Liver (tissue), 9 donors: ENCODE results near the gene CTXN1. TPM values are rescaled to one million over a fixed set of nuclear protein-coding genes. Genes with fewer than 3 reads are reported as not detected.
A peak's percentile ranks its signal among the peaks of the same experiment; 100 is the strongest.

ENCODE experiments used
- DNase-seq: peaks from one replicate; pipeline ENCODE4 v3.0.0-alpha.2; 2017; ENCODE audit warnings: low spot score
- H3K27ac ChIP-seq, 2 donors: one replicate each; pipeline ENCODE4 v1.7.0; 2013; ENCODE audit warnings: inconsistent platforms in 2 of 2, low read length in 2 of 2, control low read depth in 1 of 2, low read depth in 1 of 2, mild to moderate bottlenecking in 1 of 2
- H3K27me3 ChIP-seq, 4 donors: one replicate each; pipeline versions ENCODE4 v1.6.1 to v1.7.0; 2013; ENCODE audit warnings: low read length in 3 of 4, inconsistent platforms in 1 of 4, mild to moderate bottlenecking in 1 of 4, moderate library complexity in 1 of 4; ENCODE audit not compliant: control insufficient read depth in 4 of 4, insufficient read depth in 4 of 4
- H3K36me3 ChIP-seq, 4 donors: one replicate each; pipeline versions ENCODE4 v1.6.1 to v1.7.0; 2013; ENCODE audit warnings: low read length in 3 of 4, mild to moderate bottlenecking in 3 of 4, low read depth in 1 of 4, moderate library complexity in 1 of 4; ENCODE audit not compliant: control insufficient read depth in 4 of 4, insufficient read depth in 3 of 4
- H3K4me1 ChIP-seq, 4 donors: one replicate each; pipeline versions ENCODE4 v1.6.1 to v1.7.0; 2013; ENCODE audit warnings: low read length in 3 of 4, mild to moderate bottlenecking in 3 of 4, moderate library complexity in 1 of 4; ENCODE audit not compliant: control insufficient read depth in 4 of 4, insufficient read depth in 4 of 4
- H3K4me3 ChIP-seq, 3 donors: one replicate each; pipeline versions ENCODE4 v1.6.1 to v1.7.0; 2013; ENCODE audit warnings: low read length in 3 of 3, control low read depth in 1 of 3, low read depth in 1 of 3, mild to moderate bottlenecking in 1 of 3
- H3K9ac ChIP-seq, 2 donors: one replicate each; pipeline ENCODE4 v1.7.0; 2013; ENCODE audit warnings: low read length in 2 of 2, mild to moderate bottlenecking in 2 of 2, moderate library complexity in 2 of 2, control low read depth in 1 of 2, low read depth in 1 of 2
- H3K9me3 ChIP-seq, 4 donors: one replicate each; pipeline versions ENCODE4 v1.6.1 to v1.7.0; 2013; ENCODE audit warnings: low read length in 3 of 4; ENCODE audit not compliant: control insufficient read depth in 4 of 4
- ATF3 ChIP-seq: IDR thresholded peaks from 2 replicates; pipeline ENCODE4 v1.6.1; 2016; ENCODE audit warnings: antibody characterized with exemption
- EGR1 ChIP-seq, 2 donors: IDR thresholded peaks; 2 replicates each; pipeline ENCODE4 v1.6.1; 2016 to 2018; ENCODE audit warnings: antibody characterized with exemption in 2 of 2, low read depth in 2 of 2
- FOXA1 ChIP-seq: IDR thresholded peaks from 2 replicates; pipeline ENCODE4 v1.6.1; 2016; ENCODE audit warnings: antibody characterized with exemption
- FOXA2 ChIP-seq: IDR thresholded peaks from 2 replicates; pipeline ENCODE4 v1.6.1; 2016; ENCODE audit warnings: antibody characterized with exemption
- GABPA ChIP-seq, 2 donors: IDR thresholded peaks in 1 of 2; conservative IDR thresholded peaks in 1 of 2; 2 replicates each; pipeline ENCODE4 v1.6.1; 2016; ENCODE audit warnings: antibody characterized with exemption in 2 of 2, mild to moderate bottlenecking in 1 of 2, moderate library complexity in 1 of 2
- HNF4A ChIP-seq, 2 donors: conservative IDR thresholded peaks; 2 replicates each; pipeline ENCODE4 v1.6.1; 2016; ENCODE audit warnings: antibody characterized with exemption in 2 of 2, mild to moderate bottlenecking in 2 of 2
- HNF4G ChIP-seq: IDR thresholded peaks from 2 replicates; pipeline ENCODE4 v1.6.1; 2016; ENCODE audit warnings: antibody characterized with exemption
- JUND ChIP-seq, 2 donors: IDR thresholded peaks; 2 replicates each; pipeline ENCODE4 v1.6.1; 2016; ENCODE audit warnings: antibody characterized with exemption in 2 of 2
- NR2F2 ChIP-seq: IDR thresholded peaks from 2 replicates; pipeline ENCODE4 v1.6.1; 2016; ENCODE audit warnings: antibody characterized with exemption
- RAD21 ChIP-seq, 2 donors: IDR thresholded peaks; 2 replicates each; pipeline ENCODE4 v1.6.1; 2016; ENCODE audit warnings: antibody characterized with exemption in 2 of 2, mild to moderate bottlenecking in 2 of 2
- REST ChIP-seq: IDR thresholded peaks from 2 replicates; pipeline ENCODE4 v1.6.1; 2016; ENCODE audit warnings: antibody characterized with exemption, mild to moderate bottlenecking
- RXRA ChIP-seq, 2 donors: IDR thresholded peaks; 2 replicates each; pipeline ENCODE4 v1.6.1; 2017 to 2018; ENCODE audit warnings: antibody characterized with exemption in 2 of 2, mild to moderate bottlenecking in 1 of 2
- SP1 ChIP-seq: IDR thresholded peaks from 2 replicates; pipeline ENCODE4 v1.6.1; 2018; ENCODE audit warnings: antibody characterized with exemption, mild to moderate bottlenecking
- TAF1 ChIP-seq: conservative IDR thresholded peaks from 2 replicates; pipeline ENCODE4 v1.6.1; 2016; ENCODE audit warnings: antibody characterized with exemption, mild to moderate bottlenecking
- YY1 ChIP-seq: IDR thresholded peaks from 2 replicates; pipeline ENCODE4 v1.6.1; 2016; ENCODE audit warnings: antibody characterized with exemption, mild to moderate bottlenecking
- WGBS: extraction: QIAGEN DNeasy Blood & Tissue Kit; methylation state at CpG from one replicate; pipeline ENCODE4 v1.1.7; 2013; 5-methylcytosine and 5-hydroxymethylcytosine counted together
- polyA plus RNA-seq, 2 donors: library from polyadenylated mRNA; stranded (reverse) in 1 of 2; unstranded in 1 of 2; fragments of 200-250 nt in 1 of 2; fragments of >200 nt in 1 of 2; fragmentation: Nextera tagmentation in 1 of 2; extraction: Ambion mirVana in 1 of 2; gene quantifications; one replicate each; pipeline versions ENCODE4 v1.2.1 to v1.2.3, GENCODE V29; 2013 to 2015
- total RNA-seq, 2 donors: library from RNA; depleted of rRNA; stranded (reverse); fragments of >200 nt; gene quantifications; one replicate each; pipeline ENCODE4 v1.2.3, GENCODE V29; 2014
- TF ChIP-seq, protein P1 (sequence below): IDR thresholded peaks from 2 replicates; pipeline ENCODE4 v1.6.1; 2016; ENCODE audit warnings: antibody characterized with exemption
- TF ChIP-seq, protein P2 (sequence below): IDR thresholded peaks from 2 replicates; pipeline ENCODE4 v1.6.1; 2016; ENCODE audit warnings: antibody characterized with exemption
- TF ChIP-seq, protein P3 (sequence below): fragments of 150-350 bp; IDR thresholded peaks from 2 replicates; pipeline ENCODE4 v1.5.1; 2017; ENCODE audit warnings: improper control_type of control experiment, low read depth, low read length; ENCODE audit not compliant: missing input control
- donor health status: healthy.
- donor health status: healthy.
- donor health status: healthy.
- donor health status: healthy.
- donor health status: healthy.

Gene CTXN1
- total and polyA plus RNA-seq, 4 donors = 0.07 to 0.14 (median 0.08) TPM; not detected in 1

- WGBS = 81% methylated on average over 8 of the region's 8 CpGs
- no peak for DNase-seq
- Histone ChIP-seq H3K4me3 (peak overlapping the region; percentile 41 to 76 (median 42)), H3K9ac (peak overlapping the region in 1 of 2 donors; percentile 69), H3K27me3 (no peaks in the 10 kb centered on the region), H3K27ac (no peak overlapping the region), H3K9me3 (no peaks in the 10 kb centered on the region), H3K4me1 (peaks cover 0 to 13% (median 7%) of the 10 kb centered on the region in 4 donors), H3K36me3 (no peaks in the 10 kb centered on the region)
- TF ChIP-seq RAD21 (IDR thresholded peaks at IDR 0.05) = no peak
- no peak for TF ChIP-seq EGR1 (IDR thresholded peaks at IDR 0.05; ENCODE audit: low read depth in 2 of 2)
- no peak for TF ChIP-seq FOXA2
- TF ChIP-seq REST = no peak
- no peak for TF ChIP-seq TAF1
- no peak for TF ChIP-seq GABPA (IDR thresholded peaks at IDR 0.05 in 1 of 2, conservative IDR thresholded peaks at IDR 0.05 in 1 of 2)
- no peak for TF ChIP-seq ATF3
- TF ChIP-seq HNF4A (conservative IDR thresholded peaks at IDR 0.05) = no peak
These were observed 37.1 kb downstream of the CTXN1 start for GRCh38 chr19:7888826-7889217.

DNA sequence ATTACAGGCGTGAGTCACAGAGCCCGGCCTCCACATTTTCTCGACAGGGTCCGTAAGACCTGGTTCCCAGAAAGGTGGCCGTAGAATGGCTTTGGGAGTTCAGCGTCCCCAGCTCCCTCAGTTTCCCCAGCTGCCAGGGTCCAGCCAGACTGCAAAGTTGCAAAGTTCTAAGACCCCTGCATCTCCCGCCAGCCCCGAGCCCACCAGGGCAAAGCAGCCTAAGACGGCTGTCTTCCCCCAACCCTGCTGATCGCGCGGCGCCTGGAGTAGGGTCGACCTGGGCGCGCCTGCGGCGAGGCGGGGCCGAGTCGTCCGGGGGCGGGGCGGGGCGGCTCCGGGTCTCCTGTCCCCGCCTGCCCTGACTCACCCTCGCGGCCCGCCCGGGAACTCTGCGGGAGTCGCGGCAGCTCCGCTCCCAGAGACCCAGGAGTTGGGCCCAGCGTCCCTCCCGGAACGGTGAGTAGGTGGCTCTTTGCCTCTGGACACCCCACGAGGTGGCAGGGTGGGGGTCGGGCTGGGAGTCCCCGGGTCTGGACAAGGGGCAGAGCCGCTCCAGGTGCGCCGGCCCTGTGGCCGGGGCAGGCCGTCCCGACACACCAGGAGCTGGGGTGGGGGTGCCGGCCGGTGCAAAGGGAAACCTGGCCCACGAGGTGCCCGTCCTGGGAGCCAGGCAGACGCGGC is 37.6 kb downstream of the CTXN1 start, which contains the start of gene LRRC8E:
Gene LRRC8E (plus strand): TSS at position 366 of the 681 bp plus-strand sequence. CDS start 7,094 bp downstream, outside the sequence.
- no peaks in the 10 kb centered on the region for H3K36me3 ChIP-seq
- TF ChIP-seq SP1 (no peak), GABPA (IDR thresholded peaks at IDR 0.05 in 1 of 2, conservative IDR thresholded peaks at IDR 0.05 in 1 of 2) (no peak), HNF4G (no peak), NR2F2 (no peak), FOXA2 (no peak), YY1 (no peak), ATF3 (no peak), RAD21 (IDR thresholded peaks at IDR 0.05) (no peak), TAF1 (no peak), REST (no peak), FOXA1 (no peak), RXRA (IDR thresholded peaks at IDR 0.05) (no peak), JUND (IDR thresholded peaks at IDR 0.05) (no peak), EGR1 (IDR thresholded peaks at IDR 0.05; ENCODE audit: low read depth in 2 of 2) (no peak), HNF4A (conservative IDR thresholded peaks at IDR 0.05) (no peak)
- TF ChIP-seq, protein P1, sequence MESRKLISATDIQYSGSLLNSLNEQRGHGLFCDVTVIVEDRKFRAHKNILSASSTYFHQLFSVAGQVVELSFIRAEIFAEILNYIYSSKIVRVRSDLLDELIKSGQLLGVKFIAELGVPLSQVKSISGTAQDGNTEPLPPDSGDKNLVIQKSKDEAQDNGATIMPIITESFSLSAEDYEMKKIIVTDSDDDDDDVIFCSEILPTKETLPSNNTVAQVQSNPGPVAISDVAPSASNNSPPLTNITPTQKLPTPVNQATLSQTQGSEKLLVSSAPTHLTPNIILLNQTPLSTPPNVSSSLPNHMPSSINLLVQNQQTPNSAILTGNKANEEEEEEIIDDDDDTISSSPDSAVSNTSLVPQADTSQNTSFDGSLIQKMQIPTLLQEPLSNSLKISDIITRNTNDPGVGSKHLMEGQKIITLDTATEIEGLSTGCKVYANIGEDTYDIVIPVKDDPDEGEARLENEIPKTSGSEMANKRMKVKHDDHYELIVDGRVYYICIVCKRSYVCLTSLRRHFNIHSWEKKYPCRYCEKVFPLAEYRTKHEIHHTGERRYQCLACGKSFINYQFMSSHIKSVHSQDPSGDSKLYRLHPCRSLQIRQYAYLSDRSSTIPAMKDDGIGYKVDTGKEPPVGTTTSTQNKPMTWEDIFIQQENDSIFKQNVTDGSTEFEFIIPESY = no peak
- TF ChIP-seq, protein P2, sequence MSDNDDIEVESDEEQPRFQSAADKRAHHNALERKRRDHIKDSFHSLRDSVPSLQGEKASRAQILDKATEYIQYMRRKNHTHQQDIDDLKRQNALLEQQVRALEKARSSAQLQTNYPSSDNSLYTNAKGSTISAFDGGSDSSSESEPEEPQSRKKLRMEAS = no peak
- TF ChIP-seq, protein P3, sequence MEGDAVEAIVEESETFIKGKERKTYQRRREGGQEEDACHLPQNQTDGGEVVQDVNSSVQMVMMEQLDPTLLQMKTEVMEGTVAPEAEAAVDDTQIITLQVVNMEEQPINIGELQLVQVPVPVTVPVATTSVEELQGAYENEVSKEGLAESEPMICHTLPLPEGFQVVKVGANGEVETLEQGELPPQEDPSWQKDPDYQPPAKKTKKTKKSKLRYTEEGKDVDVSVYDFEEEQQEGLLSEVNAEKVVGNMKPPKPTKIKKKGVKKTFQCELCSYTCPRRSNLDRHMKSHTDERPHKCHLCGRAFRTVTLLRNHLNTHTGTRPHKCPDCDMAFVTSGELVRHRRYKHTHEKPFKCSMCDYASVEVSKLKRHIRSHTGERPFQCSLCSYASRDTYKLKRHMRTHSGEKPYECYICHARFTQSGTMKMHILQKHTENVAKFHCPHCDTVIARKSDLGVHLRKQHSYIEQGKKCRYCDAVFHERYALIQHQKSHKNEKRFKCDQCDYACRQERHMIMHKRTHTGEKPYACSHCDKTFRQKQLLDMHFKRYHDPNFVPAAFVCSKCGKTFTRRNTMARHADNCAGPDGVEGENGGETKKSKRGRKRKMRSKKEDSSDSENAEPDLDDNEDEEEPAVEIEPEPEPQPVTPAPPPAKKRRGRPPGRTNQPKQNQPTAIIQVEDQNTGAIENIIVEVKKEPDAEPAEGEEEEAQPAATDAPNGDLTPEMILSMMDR = no peak
- H3K4me3 ChIP-seq = peak within 1 kb of the TSS; percentile 41 to 76 (median 42)
- WGBS = 10% methylated on average over 53 of the region's 53 CpGs
- peaks cover 0 to 13% (median 6%) of the 10 kb centered on the region in 4 donors for H3K4me1 ChIP-seq
- no peak within 1 kb of the TSS for H3K27ac ChIP-seq
- H3K9me3 ChIP-seq = no peaks in the 10 kb centered on the region
- H3K27me3 ChIP-seq = no peaks in the 10 kb centered on the region
- peak within 1 kb of the TSS in 1 of 2 donors; percentile 69 for H3K9ac ChIP-seq
- peak; percentile 60 for DNase-seq
